Sigmoid colon (tissue), 4 donors: ENCODE measurements around the gene BPIFB3.

Experiments
- POLR2A ChIP-seq, 2 donors: fragments of 450-650 bp; IDR thresholded peaks; one replicate each; pipeline ENCODE4 v1.6.1; 2016; ENCODE audit warnings: antibody characterized with exemption in 2 of 2, mild to moderate bottlenecking in 2 of 2, moderate library complexity in 2 of 2
- POLR2AphosphoS5 ChIP-seq, 4 donors: sonication (generic); formaldehyde crosslinking; IDR thresholded peaks; one replicate each; pipeline ENCODE4 v1.6.1; 2017; ENCODE audit warnings: antibody characterized with exemption in 4 of 4
- TF ChIP-seq, protein P1 (sequence below), 4 experiments: fragments of 450-650 bp in 3 of 4; fragments of 200-600 bp in 1 of 4; IDR thresholded peaks; one replicate each; pipeline ENCODE4 v1.5.1; 2016 to 2019; ENCODE audit warnings: antibody characterized with exemption in 4 of 4, mild to moderate bottlenecking in 3 of 4, moderate library complexity in 2 of 4

GRCh38 chr20:33015114-33015484, 38.6 kb upstream of the BPIFB3 start:
- TF ChIP-seq, protein P1, sequence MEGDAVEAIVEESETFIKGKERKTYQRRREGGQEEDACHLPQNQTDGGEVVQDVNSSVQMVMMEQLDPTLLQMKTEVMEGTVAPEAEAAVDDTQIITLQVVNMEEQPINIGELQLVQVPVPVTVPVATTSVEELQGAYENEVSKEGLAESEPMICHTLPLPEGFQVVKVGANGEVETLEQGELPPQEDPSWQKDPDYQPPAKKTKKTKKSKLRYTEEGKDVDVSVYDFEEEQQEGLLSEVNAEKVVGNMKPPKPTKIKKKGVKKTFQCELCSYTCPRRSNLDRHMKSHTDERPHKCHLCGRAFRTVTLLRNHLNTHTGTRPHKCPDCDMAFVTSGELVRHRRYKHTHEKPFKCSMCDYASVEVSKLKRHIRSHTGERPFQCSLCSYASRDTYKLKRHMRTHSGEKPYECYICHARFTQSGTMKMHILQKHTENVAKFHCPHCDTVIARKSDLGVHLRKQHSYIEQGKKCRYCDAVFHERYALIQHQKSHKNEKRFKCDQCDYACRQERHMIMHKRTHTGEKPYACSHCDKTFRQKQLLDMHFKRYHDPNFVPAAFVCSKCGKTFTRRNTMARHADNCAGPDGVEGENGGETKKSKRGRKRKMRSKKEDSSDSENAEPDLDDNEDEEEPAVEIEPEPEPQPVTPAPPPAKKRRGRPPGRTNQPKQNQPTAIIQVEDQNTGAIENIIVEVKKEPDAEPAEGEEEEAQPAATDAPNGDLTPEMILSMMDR (IDR thresholded peaks at IDR 0.05): no peak
- TF ChIP-seq POLR2AphosphoS5 (IDR thresholded peaks at IDR 0.05) (no peak), POLR2A (IDR thresholded peaks at IDR 0.05) (no peak)
